ENCODE data around the gene ANKRD13D.

Gene ANKRD13D

DNA sequence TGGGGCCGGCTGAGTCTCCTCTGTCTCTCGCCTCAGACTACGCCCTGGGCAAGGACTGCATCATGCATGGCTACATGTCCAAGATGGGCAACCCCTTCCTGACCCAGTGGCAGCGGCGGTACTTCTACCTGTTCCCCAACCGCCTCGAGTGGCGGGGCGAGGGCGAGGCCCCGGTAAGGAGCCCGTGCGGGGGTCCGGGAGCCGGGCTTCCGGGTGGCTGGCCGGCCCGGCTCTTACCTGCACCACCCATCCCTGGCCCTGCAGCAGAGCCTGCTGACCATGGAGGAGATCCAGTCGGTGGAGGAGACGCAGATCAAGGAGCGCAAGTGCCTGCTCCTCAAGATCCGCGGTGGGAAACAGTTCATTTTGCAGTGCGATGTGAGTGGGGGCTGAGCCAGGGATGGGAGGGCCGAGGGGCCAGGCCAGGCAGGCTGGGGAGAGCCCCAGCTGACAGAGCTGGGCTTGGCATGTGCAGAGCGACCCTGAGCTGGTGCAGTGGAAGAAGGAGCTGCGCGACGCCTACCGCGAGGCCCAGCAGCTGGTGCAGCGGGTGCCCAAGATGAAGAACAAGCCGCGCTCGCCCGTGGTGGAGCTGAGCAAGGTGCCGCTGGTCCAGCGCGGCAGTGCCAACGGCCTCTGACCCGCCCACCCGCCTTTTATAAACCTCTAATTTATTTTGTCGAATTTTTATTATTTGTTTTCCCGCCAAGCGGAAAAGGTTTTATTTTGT, 4.1 kb upstream of the ANKRD13D start:
- no peak for DNase-seq (ENCODE audit: low read depth, low spot score)
- no peak overlapping the region for H3K27ac ChIP-seq

- H3K27ac ChIP-seq = no peak overlapping the region
- DNase-seq (ENCODE audit: low read depth, low spot score) = no peak
Observed at GRCh38 chr11:67285541-67286498, 3.3 kb upstream of the ANKRD13D start.

GRCh38 chr11:67286621-67287333, 2.3 kb upstream of the ANKRD13D start:
- H3K27ac ChIP-seq = peak overlapping the region; percentile 91
- DNase-seq (ENCODE audit: low read depth, low spot score) = no peak

- no peak for DNase-seq (ENCODE audit: low read depth, low spot score)
- peak overlapping the region; percentile 91 for H3K27ac ChIP-seq
Observed at GRCh38 chr11:67287355-67288197, 1.5 kb upstream of the ANKRD13D start.

- H3K27ac ChIP-seq = peak overlapping the region; percentile 91
- DNase-seq (ENCODE audit: low read depth, low spot score) = no peak
Observed at GRCh38 chr11:67288198-67288451, 978 bp upstream of the ANKRD13D start.

DNA sequence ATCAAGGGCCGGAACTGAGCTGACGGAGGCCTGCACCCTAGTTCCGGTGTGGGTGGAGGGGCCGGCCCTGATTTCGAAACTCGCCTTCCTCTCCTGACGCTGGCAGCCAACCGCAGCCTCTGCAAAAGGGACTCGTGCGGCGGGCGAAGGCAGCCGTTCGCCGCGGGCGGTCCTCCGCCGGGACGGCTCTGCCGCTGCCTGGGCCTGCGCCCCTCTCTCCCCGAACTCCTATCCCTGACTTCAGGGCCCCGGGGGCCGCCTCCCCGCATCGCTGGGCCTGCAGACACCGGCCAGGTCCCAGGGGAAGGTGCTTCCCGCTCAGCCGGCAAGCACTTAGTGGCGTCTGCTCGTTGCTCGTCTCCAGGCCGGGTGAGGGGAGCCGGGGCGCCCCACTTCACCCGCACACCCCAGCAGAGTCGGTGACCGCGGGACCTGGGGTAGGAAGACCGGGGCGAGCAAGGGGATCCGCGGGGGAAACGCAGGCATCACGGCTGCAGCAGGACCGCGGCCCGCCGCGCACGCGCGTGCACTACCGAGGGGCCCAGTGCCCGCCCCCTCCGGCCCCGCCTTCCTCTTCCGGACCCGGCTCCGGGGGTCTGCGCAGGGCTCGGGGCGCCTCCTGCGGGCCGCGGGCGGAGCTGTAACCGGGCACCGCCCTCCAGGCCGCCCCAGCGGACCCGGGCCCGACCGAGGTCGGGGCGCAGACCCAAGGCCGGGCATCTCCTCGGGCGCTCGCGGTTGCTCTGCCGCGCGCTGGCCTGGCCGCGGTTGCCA, 464 bp upstream of the ANKRD13D start:
- peak; percentile 37 for DNase-seq (ENCODE audit: low read depth, low spot score)
- peak overlapping the region; percentile 91 for H3K27ac ChIP-seq

DNA sequence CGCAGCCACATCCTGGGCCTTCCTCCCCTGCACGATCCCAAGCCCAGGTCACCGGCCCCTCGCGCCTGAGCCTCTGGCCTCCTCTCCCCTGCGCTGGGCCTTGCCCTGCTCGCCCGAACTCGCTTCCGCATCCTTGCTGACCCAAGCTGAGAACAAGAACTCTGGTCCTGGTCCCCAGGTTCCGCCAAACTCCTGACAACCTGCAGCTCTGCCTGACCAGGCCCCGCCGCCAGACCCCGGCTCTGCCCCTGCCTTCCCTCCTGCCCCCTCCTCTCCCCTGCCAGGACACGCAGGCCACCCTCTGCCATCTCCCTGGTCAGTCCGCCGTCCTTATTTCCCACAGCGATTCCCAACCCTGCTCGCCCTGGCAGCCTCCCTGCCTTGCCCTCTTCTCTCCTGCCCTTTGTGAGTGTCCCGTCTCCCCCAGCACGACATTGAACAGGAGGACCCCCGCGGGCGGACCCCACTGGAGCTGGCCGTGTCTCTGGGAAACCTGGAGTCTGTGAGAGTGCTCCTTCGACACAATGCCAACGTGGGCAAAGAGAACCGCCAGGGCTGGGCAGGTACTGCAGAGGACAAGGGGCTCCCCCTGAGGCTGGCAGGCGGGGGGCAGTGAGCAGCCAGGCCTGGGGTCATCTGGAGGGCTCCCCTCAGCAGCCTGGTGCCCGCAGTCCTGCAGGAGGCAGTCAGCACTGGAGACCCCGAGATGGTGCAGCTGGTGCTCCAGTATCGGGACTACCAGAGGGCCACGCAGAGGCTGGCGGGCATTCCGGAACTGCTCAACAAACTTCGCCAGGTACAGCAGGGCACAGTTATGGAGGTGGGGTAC, 762 bp downstream of the ANKRD13D start:
- no peak for DNase-seq (ENCODE audit: low read depth, low spot score)

GRCh38 chr11:67290801-67291200, 1.7 kb downstream of the ANKRD13D start:
- DNase-seq (ENCODE audit: low read depth, low spot score) = no peak
- peak overlapping the region; percentile 91 for H3K27ac ChIP-seq

More for the DNA sequence above, 762 bp downstream of the ANKRD13D start:
- peak overlapping the region; percentile 91 for H3K27ac ChIP-seq

DNA sequence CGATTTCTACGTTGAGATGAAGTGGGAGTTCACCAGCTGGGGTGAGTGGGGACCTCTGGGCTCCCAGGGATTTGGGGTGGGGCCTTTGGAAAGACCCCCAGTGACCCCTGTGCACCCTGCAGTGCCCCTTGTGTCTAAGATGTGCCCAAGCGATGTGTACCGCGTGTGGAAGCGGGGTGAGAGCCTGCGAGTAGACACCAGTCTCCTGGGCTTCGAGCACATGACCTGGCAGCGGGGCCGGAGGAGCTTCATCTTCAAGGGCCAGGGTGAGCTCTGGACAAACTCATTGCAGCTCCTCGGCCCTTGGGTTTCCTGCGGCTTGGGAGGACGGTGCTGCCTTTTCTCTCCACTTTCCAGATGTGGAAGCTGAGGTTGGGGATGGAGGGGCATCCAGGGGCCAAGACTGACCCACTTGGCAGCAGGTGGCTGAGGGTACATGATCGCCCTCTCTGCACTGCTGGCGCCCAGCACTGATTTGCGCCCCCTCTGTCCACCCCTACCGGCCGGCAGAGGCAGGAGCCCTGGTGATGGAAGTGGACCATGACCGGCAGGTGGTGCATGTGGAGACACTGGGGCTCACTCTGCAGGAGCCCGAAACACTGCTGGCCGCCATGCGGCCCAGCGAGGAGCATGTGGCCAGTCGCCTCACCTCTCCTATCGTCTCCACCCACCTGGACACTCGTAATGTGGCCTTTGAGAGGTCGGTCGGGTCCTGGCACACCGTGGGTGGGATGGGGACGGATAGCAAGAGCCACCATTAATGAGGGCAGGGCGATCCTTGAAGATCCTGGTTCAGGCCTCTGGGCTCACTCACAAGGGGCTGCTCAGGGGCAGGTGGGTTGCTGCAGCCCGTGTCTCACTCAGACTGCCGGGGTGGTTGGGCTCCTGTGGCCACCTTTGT, 2.6 kb downstream of the ANKRD13D start:
- H3K27ac ChIP-seq = peak overlapping the region; percentile 51
- DNase-seq (ENCODE audit: low read depth, low spot score) = no peak

DNA sequence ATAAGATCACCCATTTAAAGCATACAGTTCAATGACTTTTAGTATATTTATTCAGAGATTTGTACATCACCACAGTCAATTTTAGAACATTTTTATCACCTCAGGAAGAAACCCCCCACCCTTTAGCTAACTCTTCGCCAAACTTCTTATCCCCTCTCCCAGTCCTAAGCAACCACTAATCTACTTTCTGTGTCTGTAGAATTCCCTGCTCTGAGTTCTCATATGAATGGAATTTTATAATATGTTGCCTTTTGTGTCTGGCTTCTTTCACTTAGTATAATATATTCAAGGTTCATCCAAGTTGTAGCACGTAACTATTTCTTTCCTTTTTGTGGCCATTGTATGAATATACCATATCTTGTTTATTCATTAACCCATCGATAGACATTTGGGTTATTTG, 3.6 kb downstream of the ANKRD13D start:
- DNase-seq (ENCODE audit: low read depth, low spot score) = no peak
- peak overlapping the region; percentile 51 for H3K27ac ChIP-seq

DNA sequence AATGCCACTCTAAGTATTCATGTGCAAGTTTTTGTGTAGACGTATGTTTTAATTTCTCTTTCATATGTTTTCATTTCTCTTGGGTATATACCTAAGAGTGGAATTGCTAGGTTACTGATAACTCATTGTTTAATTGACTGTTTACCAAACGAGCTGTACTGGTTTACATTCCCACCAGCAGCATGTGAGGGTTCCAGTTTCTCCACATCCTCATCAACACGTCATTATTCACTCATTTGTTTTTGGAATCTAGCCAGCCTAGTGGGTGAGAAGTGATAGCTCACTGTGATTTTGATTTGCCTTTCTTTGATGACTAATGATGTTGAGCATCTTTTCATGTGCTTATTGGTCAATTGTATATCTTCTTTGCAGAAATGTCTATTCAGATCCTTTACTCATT, 4.0 kb downstream of the ANKRD13D start:
- peak overlapping the region; percentile 51 for H3K27ac ChIP-seq
- peak; percentile 94 for DNase-seq (ENCODE audit: low read depth, low spot score)

DNA sequence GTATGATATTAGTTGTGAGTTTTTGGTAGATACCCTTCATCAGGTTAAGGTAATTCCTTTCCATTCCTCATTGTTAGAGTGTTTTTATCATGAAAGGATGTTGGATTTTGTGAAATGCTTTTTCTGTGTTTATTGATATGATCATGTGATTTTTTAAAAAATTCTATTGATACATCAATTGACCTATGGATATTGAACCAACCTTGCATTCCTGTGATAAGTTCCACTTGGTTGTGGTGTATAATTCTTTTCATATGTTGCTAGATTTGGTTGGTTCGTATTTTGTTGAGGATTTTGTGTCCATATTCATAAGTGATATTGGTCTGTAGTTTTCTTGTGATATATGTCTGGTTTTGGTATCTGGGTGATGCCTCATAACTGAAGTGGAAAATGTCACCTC, 6.7 kb downstream of the ANKRD13D start:
- no peak for DNase-seq (ENCODE audit: low read depth, low spot score)
- no peak overlapping the region for H3K27ac ChIP-seq

DNA sequence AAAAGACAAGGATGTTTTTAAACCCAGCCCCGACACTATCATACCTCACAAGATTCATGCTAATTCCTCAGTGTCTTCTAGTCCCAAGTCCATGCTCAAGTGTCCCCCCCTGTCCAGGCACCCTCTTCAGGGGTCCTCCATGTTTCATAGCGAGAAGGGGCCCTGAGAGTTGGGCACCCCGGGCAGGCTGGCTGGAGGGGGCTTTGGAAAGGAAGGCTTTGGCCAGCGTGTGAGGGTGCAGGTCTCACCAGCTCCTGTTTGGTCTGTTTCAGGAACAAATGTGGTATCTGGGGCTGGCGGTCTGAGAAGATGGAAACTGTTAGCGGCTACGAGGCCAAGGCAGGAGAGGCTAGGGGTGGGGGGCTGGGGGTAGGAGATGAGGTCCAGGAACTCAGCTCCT, 9.7 kb downstream of the ANKRD13D start:
- H3K27ac ChIP-seq = no peak overlapping the region
- no peak for DNase-seq (ENCODE audit: low read depth, low spot score)

GRCh38 chr11:67299471-67300191, 10.5 kb downstream of the ANKRD13D start:
- DNase-seq (ENCODE audit: low read depth, low spot score) = no peak
- no peak overlapping the region for H3K27ac ChIP-seq

DNA sequence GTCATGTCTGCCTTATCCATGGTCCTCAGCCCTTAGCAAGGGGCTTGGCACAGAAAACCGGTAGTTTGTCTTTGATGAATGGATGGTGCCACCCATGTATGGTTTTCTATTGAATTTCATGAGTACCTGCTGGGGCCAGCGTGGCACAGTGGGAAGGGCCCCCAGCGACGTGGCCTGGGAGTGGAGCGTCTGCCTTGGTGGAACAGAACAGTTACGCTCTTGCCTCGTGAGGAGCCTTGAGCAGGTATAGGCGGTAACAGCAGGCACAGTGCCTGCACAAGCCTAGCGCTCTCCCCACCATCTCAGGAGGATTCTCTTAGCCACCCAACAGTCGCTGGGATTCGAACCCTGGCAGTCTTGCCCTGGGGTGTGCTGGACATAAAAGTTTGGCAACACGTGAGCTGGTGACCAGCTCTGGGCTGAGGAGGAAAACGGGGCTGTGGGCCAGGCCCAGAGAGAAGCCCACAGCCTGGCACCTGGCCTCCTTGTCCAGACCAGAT, 11.2 kb downstream of the ANKRD13D start:
- H3K27ac ChIP-seq = no peak overlapping the region
- no peak for DNase-seq (ENCODE audit: low read depth, low spot score)

GRCh38 chr11:67300756-67301312, 11.7 kb downstream of the ANKRD13D start:
- DNase-seq (ENCODE audit: low read depth, low spot score) = no peak
- no peak overlapping the region for H3K27ac ChIP-seq

Data from epithelial cell of prostate (primary cell).